ENCODE results near the gene FAM107B.

FAM107B gene

DNA sequence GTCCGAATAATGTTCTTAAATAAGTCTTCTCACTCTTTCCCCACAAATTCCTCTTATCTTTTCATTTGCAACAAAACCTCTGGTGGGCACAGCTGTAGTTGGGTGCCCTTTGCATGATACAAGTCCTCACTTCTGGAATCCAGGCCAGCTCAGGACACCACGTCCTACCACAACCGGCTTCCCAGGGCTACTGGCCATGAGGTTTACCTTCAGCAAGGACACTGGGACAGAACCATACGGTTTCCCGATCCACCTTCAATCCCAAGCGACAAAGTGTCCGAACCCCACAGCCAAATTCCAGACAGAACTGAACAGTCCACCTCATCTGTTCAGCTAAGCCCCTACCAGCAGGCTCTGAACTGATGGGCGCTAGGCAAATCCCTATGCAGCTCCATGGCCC lies 174.6 kb downstream of the FAM107B start:
- Mint-ChIP-seq H3K27me3 (ENCODE audit: low read depth) (peaks cover 6% of the 10 kb centered on the region), H3K4me3 (no peak overlapping the region), H3K27ac (no peak overlapping the region), H3K36me3 (ENCODE audit: low read depth) (peaks cover 46% of the 10 kb centered on the region), H3K9me3 (no peaks in the 10 kb centered on the region), H3K4me1 (peaks cover 12% of the 10 kb centered on the region)
- TF ChIP-seq, protein P1, sequence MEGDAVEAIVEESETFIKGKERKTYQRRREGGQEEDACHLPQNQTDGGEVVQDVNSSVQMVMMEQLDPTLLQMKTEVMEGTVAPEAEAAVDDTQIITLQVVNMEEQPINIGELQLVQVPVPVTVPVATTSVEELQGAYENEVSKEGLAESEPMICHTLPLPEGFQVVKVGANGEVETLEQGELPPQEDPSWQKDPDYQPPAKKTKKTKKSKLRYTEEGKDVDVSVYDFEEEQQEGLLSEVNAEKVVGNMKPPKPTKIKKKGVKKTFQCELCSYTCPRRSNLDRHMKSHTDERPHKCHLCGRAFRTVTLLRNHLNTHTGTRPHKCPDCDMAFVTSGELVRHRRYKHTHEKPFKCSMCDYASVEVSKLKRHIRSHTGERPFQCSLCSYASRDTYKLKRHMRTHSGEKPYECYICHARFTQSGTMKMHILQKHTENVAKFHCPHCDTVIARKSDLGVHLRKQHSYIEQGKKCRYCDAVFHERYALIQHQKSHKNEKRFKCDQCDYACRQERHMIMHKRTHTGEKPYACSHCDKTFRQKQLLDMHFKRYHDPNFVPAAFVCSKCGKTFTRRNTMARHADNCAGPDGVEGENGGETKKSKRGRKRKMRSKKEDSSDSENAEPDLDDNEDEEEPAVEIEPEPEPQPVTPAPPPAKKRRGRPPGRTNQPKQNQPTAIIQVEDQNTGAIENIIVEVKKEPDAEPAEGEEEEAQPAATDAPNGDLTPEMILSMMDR (IDR thresholded peaks at IDR 0.05; ENCODE audit: unreplicated experiment in 3 of 3) = no peak

DNA sequence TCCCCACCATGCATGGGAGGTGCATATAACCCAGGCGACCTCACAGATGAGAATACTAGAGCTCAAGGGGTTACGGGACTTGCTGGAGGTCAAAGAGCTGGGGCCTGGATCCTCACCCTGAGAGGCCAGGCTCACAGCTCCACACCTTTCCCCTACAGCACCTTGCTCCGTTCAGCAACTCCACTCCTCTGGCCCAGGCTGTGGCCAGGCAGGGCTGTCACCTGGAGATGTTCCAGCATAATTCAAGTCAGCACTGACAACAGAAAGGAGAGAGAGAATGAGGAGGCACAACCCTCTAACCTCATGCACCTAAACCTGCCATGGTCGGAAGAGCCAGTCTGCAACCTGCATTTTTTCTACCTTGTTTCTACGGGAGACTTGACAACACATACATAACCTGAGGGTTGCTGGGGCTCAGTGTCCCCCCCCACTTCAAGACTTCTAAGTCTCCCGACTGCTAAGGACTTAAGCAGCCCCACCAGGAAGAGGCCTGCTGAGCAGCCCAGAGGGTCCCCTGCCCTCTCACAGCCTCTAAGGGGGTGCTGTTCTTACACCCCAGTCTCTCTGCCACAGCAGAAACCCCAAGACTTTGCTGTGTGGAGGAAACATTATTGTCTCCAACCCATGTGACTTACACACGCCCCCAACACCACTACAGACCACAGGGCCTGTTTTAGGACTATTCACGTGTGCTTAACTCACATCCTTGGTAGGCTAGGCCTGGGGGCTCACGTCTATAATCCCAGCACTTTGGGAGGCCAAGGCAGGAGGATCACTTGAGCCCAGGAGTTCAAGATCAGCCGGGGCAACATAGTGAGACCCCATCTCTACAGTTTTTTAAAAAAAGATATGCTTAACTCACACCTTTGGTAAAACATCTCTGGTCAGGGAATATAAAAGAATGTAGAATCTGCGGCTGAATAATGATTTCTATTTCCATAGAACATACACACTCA lies 175.6 kb downstream of the FAM107B start:
- no peak overlapping the region for H3K27ac Mint-ChIP-seq

DNA sequence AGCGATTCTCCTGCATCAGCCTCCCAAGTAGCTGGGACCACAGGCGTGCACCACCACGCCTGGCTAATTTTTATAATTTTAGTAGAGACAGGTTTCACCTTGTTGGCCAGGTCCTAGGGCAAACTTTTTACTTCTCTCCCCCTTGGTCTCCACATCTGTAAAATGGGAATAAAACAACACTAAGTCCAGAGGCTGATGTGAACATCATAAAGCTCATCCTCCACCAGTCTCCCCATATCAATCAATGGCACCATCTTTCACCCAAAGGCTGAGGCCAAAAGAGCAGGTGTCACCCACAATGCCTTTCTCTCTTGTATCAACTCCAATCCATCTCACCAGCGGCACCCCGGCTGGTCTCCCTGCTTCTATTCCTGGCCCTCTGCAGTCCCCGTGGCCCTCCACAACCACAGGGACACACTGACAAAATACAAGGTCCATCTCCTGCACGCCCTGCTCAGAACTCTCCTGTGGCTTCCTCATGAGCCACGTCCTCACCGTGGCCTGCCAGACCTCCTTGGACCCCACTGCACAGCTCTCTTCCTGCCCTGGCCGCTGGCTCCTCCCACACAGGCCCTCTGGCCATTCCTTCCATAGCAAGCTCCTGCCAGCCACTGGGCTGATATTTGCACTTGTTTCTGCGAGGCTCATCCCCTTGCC lies 179.0 kb downstream of the FAM107B start:
- Mint-ChIP-seq H3K27ac (no peak overlapping the region), H3K4me3 (no peak overlapping the region), H3K4me1 (no peaks in the 10 kb centered on the region), H3K9me3 (no peaks in the 10 kb centered on the region), H3K27me3 (ENCODE audit: low read depth) (no peaks in the 10 kb centered on the region), H3K36me3 (ENCODE audit: low read depth) (peaks cover 41% of the 10 kb centered on the region)
- TF ChIP-seq, protein P1 (IDR thresholded peaks at IDR 0.05; ENCODE audit: unreplicated experiment in 3 of 3) = no peak

More for the DNA sequence above, 175.6 kb downstream of the FAM107B start:
- no peaks in the 10 kb centered on the region for H3K9me3 Mint-ChIP-seq
- H3K36me3 Mint-ChIP-seq (ENCODE audit: low read depth) = peaks cover 52% of the 10 kb centered on the region
- H3K4me3 Mint-ChIP-seq = no peak overlapping the region
- TF ChIP-seq, protein P1 (IDR thresholded peaks at IDR 0.05; ENCODE audit: unreplicated experiment in 3 of 3) = no peak
- H3K27me3 Mint-ChIP-seq (ENCODE audit: low read depth) = peaks cover 6% of the 10 kb centered on the region
- H3K4me1 Mint-ChIP-seq = peaks cover 6% of the 10 kb centered on the region

DNA sequence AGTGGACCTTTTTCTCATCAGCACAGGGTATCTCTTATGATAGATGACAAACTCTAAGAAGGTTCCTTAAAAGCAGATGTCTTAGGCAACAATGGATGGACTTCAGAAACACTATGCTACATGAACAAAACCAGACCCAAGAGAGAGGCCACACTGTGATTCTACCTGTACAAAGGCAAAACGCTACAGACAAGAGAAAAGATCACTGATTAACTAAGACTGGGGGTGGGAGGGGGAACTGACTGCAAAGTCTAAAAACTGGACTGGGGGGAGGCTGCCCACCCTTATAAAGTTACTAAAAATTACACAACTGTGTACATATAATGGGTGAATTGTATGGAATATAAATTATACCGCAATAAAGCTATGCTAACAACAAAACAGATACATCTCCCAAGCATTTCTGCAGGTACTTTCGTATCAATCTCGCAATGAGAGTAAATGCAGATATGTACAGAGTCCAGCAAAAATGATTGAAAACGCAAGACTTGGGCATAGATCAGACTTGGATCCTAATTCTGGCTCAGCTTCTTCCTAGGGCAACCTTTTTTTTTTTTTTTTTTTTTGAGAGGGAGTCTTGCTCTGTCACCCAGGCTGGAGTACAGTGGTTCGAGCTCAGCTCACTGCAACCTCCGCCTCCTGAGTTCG lies 179.7 kb downstream of the FAM107B start:
- Mint-ChIP-seq H3K27me3 (ENCODE audit: low read depth) (no peaks in the 10 kb centered on the region), H3K9me3 (no peaks in the 10 kb centered on the region), H3K27ac (no peak overlapping the region), H3K4me3 (no peak overlapping the region), H3K4me1 (no peaks in the 10 kb centered on the region), H3K36me3 (ENCODE audit: low read depth) (peaks cover 37% of the 10 kb centered on the region)
- TF ChIP-seq, protein P1 (IDR thresholded peaks at IDR 0.05; ENCODE audit: unreplicated experiment in 3 of 3) = no peak

DNA sequence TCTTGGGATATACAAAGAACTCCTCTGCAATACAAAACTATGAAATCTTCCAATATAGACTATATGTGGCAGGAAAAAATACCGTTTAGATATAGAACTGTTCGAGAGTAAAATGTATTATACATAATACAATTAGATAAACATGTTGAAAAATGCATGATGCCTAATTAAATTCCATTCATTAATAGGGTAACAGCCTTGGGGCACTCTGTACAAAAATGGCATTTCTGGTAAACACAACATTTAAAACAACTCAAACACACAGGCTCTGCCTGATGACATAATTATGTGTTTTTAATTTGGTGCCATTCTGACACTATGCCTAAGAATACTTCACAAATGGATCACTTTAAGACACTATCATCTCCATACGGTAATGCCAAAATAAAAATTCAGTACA lies 180.9 kb downstream of the FAM107B start:
- no peak overlapping the region for H3K27ac Mint-ChIP-seq
- H3K27me3 Mint-ChIP-seq (ENCODE audit: low read depth) = no peaks in the 10 kb centered on the region
- TF ChIP-seq, protein P1 (IDR thresholded peaks at IDR 0.05; ENCODE audit: unreplicated experiment in 3 of 3) = no peak
- H3K4me3 Mint-ChIP-seq = no peak overlapping the region
- peaks cover 31% of the 10 kb centered on the region for H3K36me3 Mint-ChIP-seq (ENCODE audit: low read depth)
- no peaks in the 10 kb centered on the region for H3K4me1 Mint-ChIP-seq
- no peaks in the 10 kb centered on the region for H3K9me3 Mint-ChIP-seq

Measured in nephron (organoid).